Spleen (tissue), 7 donors: ENCODE measurements around the gene S100A5.

Experiments used
- CTCF ChIP-seq, 11 experiments: fragments of 200-600 bp in 7 of 11; fragments of 450-650 bp in 4 of 11; sonication (generic) in 4 of 11; IDR thresholded peaks in 8 of 11; conservative IDR thresholded peaks in 3 of 11; 1 replicate in 7 of 11; 2 replicates in 4 of 11; pipeline versions ENCODE4 v1.4.0 to v1.8.0; 2016 to 2021; ENCODE audit warnings: antibody characterized with exemption in 11 of 11, inconsistent platforms in 4 of 11, mild to moderate bottlenecking in 1 of 11
- POLR2A ChIP-seq, 3 donors: fragments of 450-650 bp; IDR thresholded peaks; one replicate each; pipeline ENCODE4 v1.5.1; 2017; ENCODE audit warnings: antibody characterized with exemption in 3 of 3, mild to moderate bottlenecking in 1 of 3
- POLR2AphosphoS5 ChIP-seq, 3 donors: sonication (generic); formaldehyde crosslinking; IDR thresholded peaks; one replicate each; pipeline ENCODE4 v1.5.1; 2017; ENCODE audit warnings: antibody characterized with exemption in 3 of 3
- donor health status: DM: no; HTN: no; CAD: no; lungs with moderate emphysema.
- donor health status: DM: no; HTN: no; CAD: no.
- donor health status: DM: no; HTN: no; CAD: no.

GRCh38 chr1:153531638-153532037 lies 9.1 kb downstream of the S100A5 start:
- TF ChIP-seq CTCF (IDR thresholded peaks at IDR 0.05 in 8 of 11, conservative IDR thresholded peaks at IDR 0.05 in 3 of 11) (no peak), POLR2A (IDR thresholded peaks at IDR 0.05) (no peak), POLR2AphosphoS5 (IDR thresholded peaks at IDR 0.05) (no peak)
